Stomach (tissue), 4 donors: Measurements from ENCODE around the gene SCUBE3.

Experiments used
- CTCF ChIP-seq, 7 experiments: fragments of 450-650 bp in 4 of 7; fragments of 200-600 bp in 3 of 7; sonication (generic) in 3 of 7; IDR thresholded peaks; one replicate each; pipeline ENCODE4 v1.5.1; 2016 to 2019; ENCODE audit warnings: antibody characterized with exemption in 7 of 7, control low read depth in 2 of 7, mild to moderate bottlenecking in 1 of 7
- EP300 ChIP-seq: sonication (generic); formaldehyde crosslinking; IDR thresholded peaks from one replicate; pipeline ENCODE4 v1.6.1; 2017; ENCODE audit warnings: antibody characterized with exemption
- POLR2A ChIP-seq, 4 donors: fragments of 450-650 bp; IDR thresholded peaks; one replicate each; pipeline ENCODE4 v1.6.1; 2016; ENCODE audit warnings: antibody characterized with exemption in 4 of 4, control low read depth in 2 of 4, mild to moderate bottlenecking in 1 of 4, moderate library complexity in 1 of 4
- POLR2AphosphoS5 ChIP-seq, 3 donors: sonication (generic); formaldehyde crosslinking; IDR thresholded peaks; one replicate each; pipeline ENCODE4 v1.6.1; 2016; ENCODE audit warnings: antibody characterized with exemption in 3 of 3

GRCh38 chr6:35184580-35185301, 29.0 kb upstream of the SCUBE3 start:
- TF ChIP-seq CTCF (IDR thresholded peaks at IDR 0.05) (no peak), POLR2A (IDR thresholded peaks at IDR 0.05) (no peak), EP300 (no peak), POLR2AphosphoS5 (IDR thresholded peaks at IDR 0.05) (no peak)
